Activated CD4-positive, alpha-beta memory T cell treated with anti-CD3 and anti-CD28 coated beads for 36 hours (primary cell): ENCODE data around the gene PALM. TPM values are rescaled to one million over a fixed set of nuclear protein-coding genes. Genes with fewer than 3 reads are reported as not detected.

Source experiments
- CTCF ChIA-PET: fragments of 350-600 bp; sonication (Branson Sonifier 250); formaldehyde crosslinking; loops from one replicate; lab custom pipeline; 2021; ENCODE audit warnings: antibody characterized with exemption, inconsistent platforms; lab: Charles Lee
- POLR2A ChIA-PET: fragments of 350-600 bp; sonication (Branson Sonifier 250); formaldehyde crosslinking; loops from one replicate; lab custom pipeline; 2021; ENCODE audit warnings: antibody characterized with exemption; lab: Charles Lee
- DNase-seq: peaks from one replicate; pipeline ENCODE4 v3.0.0-alpha.2; 2020
- H3K27ac Mint-ChIP-seq: one replicate; pipeline ENCODE4 v1.8.0; 2021; ENCODE audit warnings: mixed read lengths
- H3K27me3 Mint-ChIP-seq: one replicate; pipeline ENCODE4 v1.8.0; 2021; ENCODE audit warnings: mixed read lengths
- H3K36me3 Mint-ChIP-seq: one replicate; pipeline ENCODE4 v1.8.0; 2021; ENCODE audit warnings: mixed read lengths
- H3K4me1 Mint-ChIP-seq: one replicate; pipeline ENCODE4 v1.8.0; 2021; ENCODE audit warnings: low read depth, mixed read lengths
- H3K4me3 Mint-ChIP-seq: one replicate; pipeline ENCODE4 v1.8.0; 2021; ENCODE audit warnings: mild to moderate bottlenecking, mixed read lengths
- H3K9me3 Mint-ChIP-seq: one replicate; pipeline ENCODE4 v1.8.0; 2021; ENCODE audit warnings: mixed read lengths
- intact Hi-C: fragments of 100-400 bp; cut with micrococcal nuclease; formaldehyde crosslinking; loops from one replicate; pipeline ENCODE4 v1.15.1; 2023
- total RNA-seq, 2 experiments: library from RNA; stranded (reverse); gene quantifications; one replicate each; pipeline ENCODE4 v1.2.3, GENCODE V29; 2021

The PALM gene
- total RNA-seq, 2 experiments from 2014 or later: 0.17 TPM; not detected in 1

DNA sequence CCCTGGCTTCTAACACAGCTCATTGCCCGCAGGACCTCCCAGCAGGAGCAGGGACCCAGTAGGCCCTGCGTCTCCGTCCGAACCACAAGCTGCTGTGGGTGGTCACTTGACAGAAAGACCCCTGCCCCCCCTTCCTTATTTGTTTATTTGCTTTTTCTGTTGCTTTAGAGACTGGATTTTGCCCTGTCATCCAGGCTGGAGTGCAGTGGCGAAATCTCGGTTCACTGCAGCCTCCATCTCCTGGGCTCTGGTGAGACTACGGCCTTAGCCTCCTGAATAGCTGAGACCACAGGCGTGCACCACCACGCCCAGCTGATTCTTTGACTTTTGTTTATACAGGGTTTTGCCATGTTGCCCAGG lies 80.9 kb downstream of the PALM start:
- DNase-seq: no peak
- Mint-ChIP-seq H3K9me3 (no peaks in the 10 kb centered on the region), H3K27me3 (no peaks in the 10 kb centered on the region), H3K4me3 (no peak overlapping the region), H3K36me3 (no peaks in the 10 kb centered on the region), H3K27ac (no peak overlapping the region), H3K4me1 (no peaks in the 10 kb centered on the region)
- intact Hi-C loops: no loop called here
- POLR2A ChIA-PET: no interaction called here
- CTCF ChIA-PET: interaction anchor here (1.7 kb wide), 1 partner anchor 20 kb away, joined by 4 read pairs; no protein-coding TSS in a partner anchor

DNA sequence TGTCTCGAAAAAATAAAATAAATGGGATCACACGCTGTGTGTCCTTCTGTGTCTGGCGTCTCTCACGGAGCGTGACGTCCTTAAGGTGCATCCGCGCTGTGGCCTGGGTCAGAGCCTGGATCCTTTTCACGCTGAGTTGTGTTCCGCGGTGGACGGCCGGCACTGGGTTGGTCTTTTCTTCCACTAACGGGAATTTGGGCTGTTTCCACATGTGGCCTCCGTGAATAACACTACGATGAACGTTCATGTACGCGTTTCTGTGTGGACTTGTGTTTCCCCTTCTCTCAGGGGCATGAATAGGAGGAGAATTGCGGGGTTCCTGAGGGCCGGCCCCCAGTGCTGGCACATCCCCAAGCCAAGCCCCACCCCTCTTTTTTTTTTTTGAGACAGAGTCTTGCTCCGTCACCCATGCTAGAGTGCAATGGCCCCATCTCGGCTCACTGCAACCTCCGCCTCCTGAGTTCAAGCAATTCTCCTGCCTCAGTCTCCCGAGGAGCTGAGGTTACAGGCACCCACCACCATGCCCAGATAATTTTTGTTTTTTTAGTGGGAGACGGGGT lies 82.4 kb downstream of the PALM start:
- Mint-ChIP-seq H3K9me3 (no peaks in the 10 kb centered on the region), H3K27ac (no peak overlapping the region), H3K27me3 (no peaks in the 10 kb centered on the region), H3K4me1 (no peaks in the 10 kb centered on the region), H3K4me3 (no peak overlapping the region), H3K36me3 (no peaks in the 10 kb centered on the region)
- intact Hi-C loops: no loop called here
- CTCF ChIA-PET: interaction anchor here (1.7 kb wide), 1 partner anchor 22 kb away, joined by 4 read pairs; no protein-coding TSS in a partner anchor
- no peak for DNase-seq
- POLR2A ChIA-PET: no interaction called here

DNA sequence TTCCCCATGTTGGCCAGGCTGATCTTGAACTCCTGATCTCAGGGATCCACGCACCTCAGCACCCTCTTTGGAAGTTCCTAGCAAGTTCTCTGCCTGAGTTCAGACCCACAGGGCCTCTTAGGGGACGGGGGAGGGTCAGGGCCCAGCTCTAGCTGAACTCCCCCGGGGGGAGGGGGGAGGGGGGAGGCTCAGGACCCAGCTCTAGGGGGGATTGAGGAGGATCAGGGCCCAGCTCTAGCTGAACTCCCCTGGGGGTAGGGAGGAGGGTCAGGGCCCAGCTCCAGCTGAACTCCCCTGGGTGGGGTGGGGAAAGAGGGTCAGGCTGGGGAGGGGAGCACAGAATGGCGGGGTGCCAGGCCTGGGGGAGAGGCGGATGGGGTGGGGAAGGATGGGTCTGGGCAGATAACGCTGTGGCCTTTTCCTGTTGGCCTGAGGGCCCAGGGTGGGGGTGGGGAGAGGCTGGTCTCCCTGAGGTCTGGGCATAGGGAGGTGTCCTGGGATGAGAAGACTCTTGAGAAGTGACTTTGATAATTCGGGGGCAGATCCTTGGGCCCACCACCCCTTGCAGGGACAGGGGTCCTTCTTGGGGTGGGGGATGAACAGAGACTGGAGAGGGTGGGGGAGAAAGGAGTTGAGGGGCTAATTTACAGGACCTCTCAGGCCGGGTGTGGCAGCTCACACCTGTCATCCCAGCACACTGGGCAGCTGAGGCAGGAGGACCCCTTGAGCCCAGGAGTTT lies 83.0 kb downstream of the PALM start:
- no peak for DNase-seq
- Mint-ChIP-seq H3K4me1 (no peaks in the 10 kb centered on the region), H3K4me3 (no peak overlapping the region), H3K9me3 (no peaks in the 10 kb centered on the region), H3K27ac (no peak overlapping the region), H3K27me3 (no peaks in the 10 kb centered on the region), H3K36me3 (no peaks in the 10 kb centered on the region)
- CTCF ChIA-PET: interaction anchor here (1.7 kb wide), 1 partner anchor 22 kb away, joined by 4 read pairs; no protein-coding TSS in a partner anchor
- intact Hi-C loops: no loop called here
- POLR2A ChIA-PET: no interaction called here

DNA sequence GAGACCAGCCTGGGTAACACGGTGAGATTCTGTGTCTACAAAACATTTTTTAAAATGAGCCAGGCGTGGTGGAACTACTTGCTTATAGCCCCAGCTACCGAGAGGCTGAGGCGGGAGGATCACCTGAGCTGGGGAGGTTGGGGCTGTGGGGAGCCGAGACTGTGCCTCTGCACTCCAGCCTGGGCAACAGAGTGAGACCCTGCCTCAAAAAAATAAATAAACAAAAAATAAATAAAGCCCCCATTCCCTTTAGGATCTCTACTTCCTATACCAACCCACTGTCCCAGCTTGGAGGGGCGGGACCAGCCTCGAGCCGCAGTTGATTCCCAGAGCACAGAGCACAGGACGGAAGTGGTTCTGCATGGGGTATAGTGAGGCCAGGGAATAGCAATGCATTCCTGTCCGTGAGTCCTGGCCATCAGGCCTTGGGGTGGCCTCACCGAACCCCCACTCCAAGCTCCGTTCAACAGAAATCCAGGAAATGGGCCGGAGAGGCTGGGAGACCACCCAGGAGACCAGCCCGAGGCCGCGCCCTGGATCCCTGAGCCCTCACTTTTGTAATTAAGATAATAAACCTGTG lies 83.7 kb downstream of the PALM start:
- CTCF ChIA-PET: no interaction called here
- Mint-ChIP-seq H3K27me3 (no peaks in the 10 kb centered on the region), H3K36me3 (no peaks in the 10 kb centered on the region), H3K4me1 (no peaks in the 10 kb centered on the region), H3K27ac (no peak overlapping the region), H3K9me3 (no peaks in the 10 kb centered on the region), H3K4me3 (no peak overlapping the region)
- POLR2A ChIA-PET: no interaction called here
- no peak for DNase-seq
- intact Hi-C loops: no loop called here

DNA sequence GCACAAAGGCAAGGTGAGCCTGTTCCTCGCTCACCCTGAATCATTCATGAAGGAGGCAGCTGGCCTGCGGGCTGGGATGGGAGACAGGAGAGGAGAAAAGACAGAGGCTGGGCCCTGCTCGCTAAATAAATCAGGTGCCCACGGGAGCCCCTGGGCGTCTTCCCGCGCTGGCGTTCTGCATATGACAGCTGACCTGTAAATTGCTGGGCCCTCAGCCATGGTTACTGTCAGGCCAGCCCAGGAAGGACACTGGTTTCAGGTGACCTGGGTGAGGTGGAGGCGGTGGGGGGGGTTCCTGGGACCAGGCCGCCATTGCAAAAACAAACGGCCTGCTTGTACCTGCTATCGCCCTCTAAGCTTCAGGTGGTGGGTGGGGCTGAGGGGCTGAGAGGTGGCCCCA lies 85.1 kb downstream of the PALM start:
- Mint-ChIP-seq H3K4me1 (no peaks in the 10 kb centered on the region), H3K36me3 (peaks cover 5% of the 10 kb centered on the region), H3K27me3 (no peaks in the 10 kb centered on the region), H3K4me3 (no peak overlapping the region), H3K27ac (no peak overlapping the region), H3K9me3 (no peaks in the 10 kb centered on the region)
- ChIA-PET POLR2A (no interaction called here), CTCF (no interaction called here)
- intact Hi-C loops: no loop called here
- no peak for DNase-seq

DNA sequence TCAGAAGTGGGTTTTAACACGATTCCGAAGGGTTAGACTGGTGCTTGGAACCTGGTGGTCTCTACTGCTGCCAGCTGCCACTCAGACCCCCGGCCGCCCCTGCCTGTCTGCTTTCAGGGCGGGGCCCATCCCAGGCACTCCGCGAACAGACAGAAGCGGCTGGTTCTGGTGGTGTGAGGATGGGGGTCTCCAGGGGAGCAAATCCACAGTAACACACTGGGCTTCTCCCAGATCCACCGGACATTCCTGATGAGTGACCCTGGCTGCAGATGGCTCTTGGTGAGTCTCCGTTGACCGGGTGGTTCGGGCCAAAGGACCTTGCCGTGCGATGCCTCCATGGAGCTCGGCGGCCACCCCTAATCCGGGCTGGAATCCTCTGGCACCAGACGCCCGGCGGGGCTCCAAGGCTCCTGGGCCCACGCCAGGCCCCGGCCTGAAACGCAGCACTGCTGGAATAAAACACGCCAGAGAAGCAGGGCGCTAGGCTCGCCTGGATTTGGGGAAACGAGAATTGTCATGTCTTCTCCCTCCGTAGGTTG lies 86.4 kb downstream of the PALM start:
- no peak for DNase-seq
- intact Hi-C loops: loop anchor here (5.0 kb wide), 1 partner anchor 112 kb away; no protein-coding TSS in a partner anchor
- Mint-ChIP-seq H3K27ac (no peak overlapping the region), H3K27me3 (no peaks in the 10 kb centered on the region), H3K4me3 (no peak overlapping the region), H3K4me1 (peaks cover 6% of the 10 kb centered on the region), H3K36me3 (peaks cover 18% of the 10 kb centered on the region), H3K9me3 (no peaks in the 10 kb centered on the region)
- ChIA-PET POLR2A (no interaction called here), CTCF (no interaction called here)

DNA sequence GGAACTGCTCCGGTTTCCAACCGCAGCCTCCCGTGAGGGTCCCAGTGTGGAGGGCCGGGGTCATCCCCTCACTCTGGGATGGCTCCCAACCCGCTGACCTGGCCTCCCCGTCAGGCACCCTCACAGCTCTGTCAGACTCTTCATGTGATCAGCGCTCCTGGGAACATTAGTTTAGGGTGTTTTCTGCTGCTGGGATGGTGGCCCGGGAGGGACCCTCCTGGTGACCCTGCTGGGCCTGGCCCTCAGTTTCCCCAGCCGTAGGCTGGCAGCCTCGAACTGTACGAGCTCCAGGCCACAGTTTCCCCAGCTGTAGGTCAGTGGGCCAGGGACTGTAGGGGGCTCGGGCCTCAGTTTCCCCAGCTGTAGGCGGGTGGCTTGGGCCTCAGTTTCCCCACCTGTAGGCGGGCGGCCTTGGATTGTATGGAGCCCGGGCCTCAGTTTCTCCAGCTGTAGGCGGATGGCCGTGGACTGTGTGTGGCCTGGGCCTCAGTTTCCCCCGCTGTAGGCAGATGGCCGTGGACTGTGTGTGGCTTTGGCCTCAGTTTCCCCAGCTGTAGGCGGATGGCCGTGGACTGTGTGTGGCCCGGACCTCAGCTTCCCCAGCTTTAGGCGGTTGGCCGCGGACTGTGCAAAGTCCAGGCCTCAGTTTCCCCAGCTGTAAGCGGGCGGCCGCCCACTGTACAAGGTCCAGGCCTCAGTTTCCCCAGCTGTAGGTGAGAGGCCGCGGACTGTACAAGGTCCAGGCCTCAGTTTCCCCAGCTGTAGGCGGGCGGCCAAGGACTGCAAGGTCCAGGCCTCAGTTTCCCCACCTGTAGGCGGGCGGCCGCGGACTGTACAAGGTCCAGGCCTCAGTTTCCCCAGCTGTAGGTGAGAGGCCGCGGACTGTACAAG lies 87.2 kb downstream of the PALM start:
- peak overlapping the region; percentile 93 for H3K4me3 Mint-ChIP-seq
- intact Hi-C loops: loop anchor here (2.0 to 5.0 kb wide), 5 partner anchors 67 to 453 kb away; partner anchors contain the start of genes MIDN and POLRMT
- DNase-seq: no peak

DNA sequence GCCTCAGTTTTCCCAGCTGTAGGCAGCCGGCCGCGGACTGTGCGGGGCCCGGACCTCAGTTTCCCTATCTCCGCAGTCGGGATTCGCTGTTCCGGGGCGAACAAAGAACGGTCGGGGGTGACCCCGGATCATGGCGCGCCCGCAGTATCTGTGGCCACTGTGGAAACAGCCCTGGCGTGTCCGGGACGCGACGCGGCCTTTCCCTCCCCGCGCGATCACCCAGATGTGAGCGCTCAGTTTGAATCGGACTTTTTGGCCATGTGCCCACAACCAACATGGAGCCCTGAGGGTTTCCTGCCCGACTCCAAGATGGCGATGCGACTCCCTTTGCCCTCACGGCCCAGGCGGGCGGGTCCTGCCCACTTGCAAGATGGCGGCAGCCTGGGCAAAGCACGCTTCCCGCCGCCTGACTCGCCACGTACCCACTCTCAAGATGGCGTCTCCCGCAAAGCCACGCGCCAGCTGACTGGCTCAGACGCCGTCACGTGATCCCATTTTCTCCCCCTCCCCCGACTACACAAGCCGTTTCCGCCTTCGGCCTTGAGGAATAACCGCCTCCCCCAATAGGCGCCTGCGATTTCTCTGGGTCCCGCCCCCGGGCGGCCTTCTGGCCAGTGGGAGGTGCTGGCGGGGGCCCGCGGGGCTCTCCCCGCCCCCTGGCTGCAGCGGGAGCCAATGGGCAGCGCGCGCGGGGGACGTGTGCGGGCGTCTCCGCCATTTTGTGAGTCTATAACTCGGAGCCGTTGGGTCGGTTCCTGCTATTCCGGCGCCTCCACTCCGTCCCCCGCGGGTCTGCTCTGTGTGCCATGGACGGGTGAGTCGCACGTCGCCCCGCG lies 88.2 kb downstream of the PALM start, which contains the start of gene PTBP1:
Gene PTBP1 (plus strand): TSS at position 761 of the 836 bp plus-strand sequence. CDS start 46 bp downstream, at position 807.
- Mint-ChIP-seq H3K4me1 (peaks cover 22% of the 10 kb centered on the region), H3K36me3 (peaks cover 30% of the 10 kb centered on the region), H3K4me3 (peak within 1 kb of the TSS; percentile 93), H3K27me3 (no peaks in the 10 kb centered on the region), H3K9me3 (no peaks in the 10 kb centered on the region), H3K27ac (peak within 1 kb of the TSS; percentile 90)
- POLR2A ChIA-PET: interaction anchor here (1.1 to 1.6 kb wide), 2 partner anchors 134 to 137 kb away, joined by 5 to 6 read pairs; partner anchors contain the start of gene RNF126
- intact Hi-C loops: loop anchor here (1.0 to 5.0 kb wide), 10 partner anchors 66 to 452 kb away; partner anchors contain the start of genes BSG, MED16, MIDN and POLRMT
- CTCF ChIA-PET: interaction anchor here (1.0 to 1.4 kb wide), 2 partner anchors 63 to 483 kb away, joined by 3 read pairs; no protein-coding TSS in a partner anchor
- peak; percentile 100 for DNase-seq

More for the DNA sequence above, 87.2 kb downstream of the PALM start:
- H3K9me3 Mint-ChIP-seq: no peaks in the 10 kb centered on the region
- H3K36me3 Mint-ChIP-seq: peaks cover 24% of the 10 kb centered on the region
- H3K27me3 Mint-ChIP-seq: no peaks in the 10 kb centered on the region
- ChIA-PET POLR2A (interaction anchor here (1.1 to 1.6 kb wide), 2 partner anchors 133 to 136 kb away, joined by 5 to 6 read pairs; partner anchors contain the start of gene RNF126), CTCF (interaction anchor here (1.4 kb wide), 1 partner anchor 484 kb away, joined by 3 read pairs; no protein-coding TSS in a partner anchor)
- H3K27ac Mint-ChIP-seq: no peak overlapping the region
- peaks cover 12% of the 10 kb centered on the region for H3K4me1 Mint-ChIP-seq
